GM12878 (cell line): Measurements from ENCODE around the gene KLC3. TPM values are rescaled to one million over a fixed set of nuclear protein-coding genes. Genes with fewer than 3 reads are reported as not detected.

Source experiments
- ATAC-seq: fragments of 200-7000 bp; cut with Tn5 transposase; 3 replicates; pipeline ENCODE4 v1.9.1; 2020; ENCODE audit warnings: mild to moderate bottlenecking, moderate library complexity
- BruUV-seq: library from RNA; stranded (reverse); fragments of 400-500 nt; replicated peaks from 2 replicates; lab custom pipeline; 2021; lab: Mats Ljungman, UMichigan
- CTCF ChIA-PET: fragments of 300-600 bp; sonication (Branson Sonifier 250); formaldehyde crosslinking; extraction: SDS; loops from one replicate; lab custom pipeline; 2021; ENCODE audit warnings: inconsistent platforms; lab: Yijun Ruan, JAX
- POLR2A ChIA-PET: fragments of 350-600 bp; formaldehyde crosslinking; extraction: SDS; loops from one replicate; lab custom pipeline; 2021; ENCODE audit warnings: inconsistent platforms; lab: Charles Lee
- RAD21 ChIA-PET: fragments of 300-600 bp; sonication (Branson Sonifier 250); formaldehyde crosslinking; loops from one replicate; lab custom pipeline; 2023; ENCODE audit warnings: antibody characterized with exemption; ENCODE audit not compliant: unreplicated experiment; lab: Charles Lee
- SMC1A ChIA-PET: fragments of 300-600 bp; sonication (Branson Sonifier 250); formaldehyde crosslinking; loops from one replicate; lab custom pipeline; 2023; ENCODE audit not compliant: unreplicated experiment, uncharacterized antibody; lab: Charles Lee
- DNase-seq: peaks from one replicate; pipeline ENCODE4 v3.0.0-alpha.2; 2011; ENCODE audit warnings: low read depth, low spot score
- FAIRE-seq: peaks from 3 replicates; lab custom pipeline; 2011; peaks lifted over from hg19 to GRCh38; lab: Jason Lieb, UNC
- H2AFZ ChIP-seq: 2 replicates; pipeline ENCODE4 v1.6.0; 2011; ENCODE audit warnings: low read depth, low read length, control low read depth; ENCODE audit not compliant: control insufficient read depth
- H3K27ac ChIP-seq: 2 replicates; pipeline ENCODE4 v1.5.1; 2011; ENCODE audit warnings: control low read depth; ENCODE audit not compliant: control insufficient read depth, insufficient read depth
- H3K27me3 ChIP-seq, 2 experiments: replicated peaks in 1 of 2; 2 replicates each; pipeline versions ENCODE4 v1.6.0 to v1.6.1; 2011; ENCODE audit warnings: low read length in 1 of 2; ENCODE audit not compliant: control insufficient read depth in 2 of 2, insufficient read depth in 2 of 2
- H3K36me3 ChIP-seq, 2 experiments: 2 replicates each; pipeline ENCODE4 v1.5.1; 2011; ENCODE audit warnings: low read length in 1 of 2; ENCODE audit not compliant: control insufficient read depth in 2 of 2, insufficient read depth in 2 of 2
- H3K4me1 ChIP-seq: 2 replicates; pipeline ENCODE4 v1.6.1; 2011; ENCODE audit warnings: mild to moderate bottlenecking, low read length, moderate library complexity, mixed read lengths; ENCODE audit not compliant: control insufficient read depth, insufficient read depth
- H3K4me2 ChIP-seq: 2 replicates; pipeline ENCODE4 v1.6.0; 2011; ENCODE audit warnings: control low read depth; ENCODE audit not compliant: control insufficient read depth, insufficient read depth
- H3K4me3 ChIP-seq: fragments of 200-600 bp; sonication (generic); 2 replicates; pipeline ENCODE4 v1.5.1; 2016
- H3K79me2 ChIP-seq: 2 replicates; pipeline ENCODE4 v1.6.0; 2011; ENCODE audit warnings: low read length; ENCODE audit not compliant: control insufficient read depth, insufficient read depth
- H3K9ac ChIP-seq: 2 replicates; pipeline ENCODE4 v1.8.0; 2011; ENCODE audit warnings: low read length, control low read depth, mixed read lengths; ENCODE audit not compliant: control insufficient read depth, insufficient read depth
- H3K9me3 ChIP-seq: replicated peaks from 3 replicates; pipeline ENCODE4 v1.5.1; 2011; ENCODE audit warnings: mild to moderate bottlenecking, low read length; ENCODE audit not compliant: control insufficient read depth, insufficient read depth
- H4K20me1 ChIP-seq: 2 replicates; pipeline ENCODE4 v1.6.0; 2011; ENCODE audit not compliant: control insufficient read depth, insufficient read depth
- MLLT1 ChIP-seq: fragments of 450-650 bp; IDR thresholded peaks from 2 replicates; pipeline ENCODE4 v1.6.1; 2016; ENCODE audit warnings: mild to moderate bottlenecking
- POU2F2 ChIP-seq: IDR thresholded peaks from 3 replicates; pipeline ENCODE4 v1.6.1; 2011; ENCODE audit warnings: low read depth, mild to moderate bottlenecking, low read length, borderline replicate concordance
- SMARCA5 ChIP-seq: fragments of 450-650 bp; IDR thresholded peaks from 2 replicates; pipeline ENCODE4 v1.6.1; 2017; ENCODE audit warnings: mild to moderate bottlenecking
- ZNF384 ChIP-seq: IDR thresholded peaks from 2 replicates; pipeline ENCODE4 v1.6.1; 2012; ENCODE audit warnings: low read depth, mild to moderate bottlenecking, low read length, improper control_type of control experiment, borderline replicate concordance
- WGBS: methylation state at CpG from one replicate; pipeline ENCODE4 v1.1.6; 2016; ENCODE audit warnings: low lambda C conversion rate; ENCODE audit not compliant: insufficient replicate concordance, insufficient coverage; ENCODE audit errors: missing lambda C conversion rate; 5-methylcytosine and 5-hydroxymethylcytosine counted together
- in situ Hi-C: fragments of 300-500 bp; cut with MboI; formaldehyde crosslinking; loops from 9 replicates; pipeline ENCODE4 v1.14.3; 2018; ENCODE audit warnings: mixed read lengths
- intact Hi-C: fragments of 100-400 bp; cut with micrococcal nuclease; formaldehyde crosslinking; loops from one replicate; pipeline ENCODE4 v1.14.2; 2022; ENCODE audit not compliant: unreplicated experiment
- polyA plus RNA-seq, 11 experiments: library from polyadenylated mRNA; depleted of rRNA in 4 of 11; unstranded in 6 of 11; stranded (reverse) in 5 of 11; fragments of >200 nt; fragmentation: Nextera tagmentation in 4 of 11; fragmentation: Illumina TruSeq in 1 of 11; extraction: Ambion mirVana in 4 of 11; extraction: Trizol in 1 of 11; gene quantifications; 1 replicate in 1 of 11; 2 replicates in 10 of 11; pipeline versions ENCODE4 v1.2.1 to v1.2.3, GENCODE V29; 2011 to 2016; ENCODE audit warnings: inconsistent platforms in 2 of 11, missing spikeins in 2 of 11, low read depth in 1 of 11
- total RNA-seq, 4 experiments: library from RNA; depleted of rRNA in 3 of 4; stranded (reverse); fragments of >200 nt in 3 of 4; fragmentation: Illumina TruSeq in 1 of 4; extraction: Trizol in 1 of 4; gene quantifications; 2 replicates each; pipeline versions ENCODE4 v1.2.1 to v1.2.3, GENCODE V29; 2013 to 2021

The KLC3 gene
- total and polyA plus RNA-seq, 10 of the 15 experiments (the other 5 are each of a cell fraction or from before 2014, with no cell fraction given): 0.03 to 0.38 (median 0.28) TPM; not detected in 5

GRCh38 chr19:45370410-45371204 is 30.1 kb downstream of the KLC3 start, which contains the start of gene ERCC2 (continued):
- TF ChIP-seq MLLT1 (peak; percentile 98), POU2F2 (peak; percentile 100)

- POLR2A ChIA-PET: interaction anchor here (0.6 kb wide), 1 partner anchor 876 kb away, joined by 4 read pairs; the partner anchor contains the start of gene ZNF180
- no peak for FAIRE-seq
Measured at GRCh38 chr19:45376045-45376724, 35.6 kb downstream of the KLC3 start.

More at GRCh38 chr19:45376045-45376724, 35.6 kb downstream of the KLC3 start:
- intact Hi-C loops (no loop called here), in situ Hi-C loops (no loop called here)
- Histone ChIP-seq H3K4me3 (no peak overlapping the region), H2AFZ (no peak overlapping the region), H3K9me3 (no peaks in the 10 kb centered on the region), H3K79me2 (no peaks in the 10 kb centered on the region), H4K20me1 (no peaks in the 10 kb centered on the region), H3K27ac (no peak overlapping the region), H3K4me1 (peaks cover 4% of the 10 kb centered on the region), H3K9ac (no peak overlapping the region), H3K4me2 (no peak overlapping the region), H3K27me3 (no peaks in the 10 kb centered on the region), H3K36me3 (no peaks in the 10 kb centered on the region)
- ChIA-PET CTCF (no interaction called here), SMC1A (no interaction called here), RAD21 (no interaction called here)
- WGBS: 55% methylated on average over 12 of the region's 13 CpGs
- ATAC-seq (no peak), DNase-seq (no peak)
- no peak for TF ChIP-seq SMARCA5
- 0 out of 2 replicates have a peak, but pooled peaks have one; percentile 11 for TF ChIP-seq ZNF384
- no TSS peak for BruUV-seq
